ENCODE measurements around the gene TBL2.

- TF ChIP-seq, protein P1, sequence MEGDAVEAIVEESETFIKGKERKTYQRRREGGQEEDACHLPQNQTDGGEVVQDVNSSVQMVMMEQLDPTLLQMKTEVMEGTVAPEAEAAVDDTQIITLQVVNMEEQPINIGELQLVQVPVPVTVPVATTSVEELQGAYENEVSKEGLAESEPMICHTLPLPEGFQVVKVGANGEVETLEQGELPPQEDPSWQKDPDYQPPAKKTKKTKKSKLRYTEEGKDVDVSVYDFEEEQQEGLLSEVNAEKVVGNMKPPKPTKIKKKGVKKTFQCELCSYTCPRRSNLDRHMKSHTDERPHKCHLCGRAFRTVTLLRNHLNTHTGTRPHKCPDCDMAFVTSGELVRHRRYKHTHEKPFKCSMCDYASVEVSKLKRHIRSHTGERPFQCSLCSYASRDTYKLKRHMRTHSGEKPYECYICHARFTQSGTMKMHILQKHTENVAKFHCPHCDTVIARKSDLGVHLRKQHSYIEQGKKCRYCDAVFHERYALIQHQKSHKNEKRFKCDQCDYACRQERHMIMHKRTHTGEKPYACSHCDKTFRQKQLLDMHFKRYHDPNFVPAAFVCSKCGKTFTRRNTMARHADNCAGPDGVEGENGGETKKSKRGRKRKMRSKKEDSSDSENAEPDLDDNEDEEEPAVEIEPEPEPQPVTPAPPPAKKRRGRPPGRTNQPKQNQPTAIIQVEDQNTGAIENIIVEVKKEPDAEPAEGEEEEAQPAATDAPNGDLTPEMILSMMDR (IDR thresholded peaks at IDR 0.05; ENCODE audit: poor library complexity, severe bottlenecking) = no peak
- no peak for TF ChIP-seq MXI1 (conservative IDR thresholded peaks at IDR 0.05; ENCODE audit: poor library complexity, severe bottlenecking)
- TF ChIP-seq POLR2AphosphoS5 (IDR thresholded peaks at IDR 0.05) = no peak
- no peak for TF ChIP-seq RAD21 (conservative IDR thresholded peaks at IDR 0.05)
- TF ChIP-seq EP300 (conservative IDR thresholded peaks at IDR 0.05; ENCODE audit: poor library complexity, severe bottlenecking) = no peak
- no peak for TF ChIP-seq TAF1 (IDR thresholded peaks at IDR 0.05; ENCODE audit: low read depth)
- TF ChIP-seq, protein P2, sequence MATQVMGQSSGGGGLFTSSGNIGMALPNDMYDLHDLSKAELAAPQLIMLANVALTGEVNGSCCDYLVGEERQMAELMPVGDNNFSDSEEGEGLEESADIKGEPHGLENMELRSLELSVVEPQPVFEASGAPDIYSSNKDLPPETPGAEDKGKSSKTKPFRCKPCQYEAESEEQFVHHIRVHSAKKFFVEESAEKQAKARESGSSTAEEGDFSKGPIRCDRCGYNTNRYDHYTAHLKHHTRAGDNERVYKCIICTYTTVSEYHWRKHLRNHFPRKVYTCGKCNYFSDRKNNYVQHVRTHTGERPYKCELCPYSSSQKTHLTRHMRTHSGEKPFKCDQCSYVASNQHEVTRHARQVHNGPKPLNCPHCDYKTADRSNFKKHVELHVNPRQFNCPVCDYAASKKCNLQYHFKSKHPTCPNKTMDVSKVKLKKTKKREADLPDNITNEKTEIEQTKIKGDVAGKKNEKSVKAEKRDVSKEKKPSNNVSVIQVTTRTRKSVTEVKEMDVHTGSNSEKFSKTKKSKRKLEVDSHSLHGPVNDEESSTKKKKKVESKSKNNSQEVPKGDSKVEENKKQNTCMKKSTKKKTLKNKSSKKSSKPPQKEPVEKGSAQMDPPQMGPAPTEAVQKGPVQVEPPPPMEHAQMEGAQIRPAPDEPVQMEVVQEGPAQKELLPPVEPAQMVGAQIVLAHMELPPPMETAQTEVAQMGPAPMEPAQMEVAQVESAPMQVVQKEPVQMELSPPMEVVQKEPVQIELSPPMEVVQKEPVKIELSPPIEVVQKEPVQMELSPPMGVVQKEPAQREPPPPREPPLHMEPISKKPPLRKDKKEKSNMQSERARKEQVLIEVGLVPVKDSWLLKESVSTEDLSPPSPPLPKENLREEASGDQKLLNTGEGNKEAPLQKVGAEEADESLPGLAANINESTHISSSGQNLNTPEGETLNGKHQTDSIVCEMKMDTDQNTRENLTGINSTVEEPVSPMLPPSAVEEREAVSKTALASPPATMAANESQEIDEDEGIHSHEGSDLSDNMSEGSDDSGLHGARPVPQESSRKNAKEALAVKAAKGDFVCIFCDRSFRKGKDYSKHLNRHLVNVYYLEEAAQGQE (IDR thresholded peaks at IDR 0.05; ENCODE audit: borderline replicate concordance) = no peak
- TF ChIP-seq EZH2 (IDR thresholded peaks at IDR 0.05; ENCODE audit: borderline replicate concordance, insufficient read depth, low read length, poor library complexity, severe bottlenecking) = no peak
- no peak for TF ChIP-seq SMC3 (conservative IDR thresholded peaks at IDR 0.05; ENCODE audit: poor library complexity)
Measured at GRCh38 chr7:73533742-73534141, 44.6 kb downstream of the TBL2 start.

All from neural cell (in vitro differentiated cells).